BLaER1 (cell line): ENCODE measurements around the gene PGF.
A peak's percentile ranks its signal among the peaks of the same experiment; 100 is the strongest.
"Not testable (repeated sequence)": the region's sequence is repeated elsewhere in the genome, so short reads cannot be mapped to it uniquely, and the experiment has no call there.

ENCODE experiments used
- H3K27ac ChIP-seq: shearing (Covaris generic); formaldehyde crosslinking; 2 replicates; pipeline ENCODE4 v1.8.1; 2022
- H3K27me3 ChIP-seq: shearing (Covaris generic); formaldehyde crosslinking; 2 replicates; pipeline ENCODE4 v1.8.1; 2022
- H3K36me3 ChIP-seq: shearing (Covaris generic); formaldehyde crosslinking; 2 replicates; pipeline ENCODE4 v1.8.1; 2022
- H3K4me1 ChIP-seq: shearing (Covaris generic); formaldehyde crosslinking; 2 replicates; pipeline ENCODE4 v1.8.1; 2022
- H3K4me2 ChIP-seq: shearing (Covaris generic); formaldehyde crosslinking; 2 replicates; pipeline ENCODE4 v1.8.1; 2022
- H3K4me3 ChIP-seq: shearing (Covaris generic); formaldehyde crosslinking; 2 replicates; pipeline ENCODE4 v1.8.1; 2022
- H3K9ac ChIP-seq: shearing (Covaris generic); formaldehyde crosslinking; 2 replicates; pipeline ENCODE4 v1.8.1; 2022
- H3K9me3 ChIP-seq: shearing (Covaris generic); formaldehyde crosslinking; 2 replicates; pipeline ENCODE4 v1.8.1; 2022
- H4K20me1 ChIP-seq: shearing (Covaris generic); formaldehyde crosslinking; 2 replicates; pipeline ENCODE4 v1.8.1; 2022
- Cebpa-rat ChIP-seq: shearing (Covaris generic); IDR thresholded peaks from 2 replicates; pipeline ENCODE4 v1.8.1; 2022

The PGF gene

DNA sequence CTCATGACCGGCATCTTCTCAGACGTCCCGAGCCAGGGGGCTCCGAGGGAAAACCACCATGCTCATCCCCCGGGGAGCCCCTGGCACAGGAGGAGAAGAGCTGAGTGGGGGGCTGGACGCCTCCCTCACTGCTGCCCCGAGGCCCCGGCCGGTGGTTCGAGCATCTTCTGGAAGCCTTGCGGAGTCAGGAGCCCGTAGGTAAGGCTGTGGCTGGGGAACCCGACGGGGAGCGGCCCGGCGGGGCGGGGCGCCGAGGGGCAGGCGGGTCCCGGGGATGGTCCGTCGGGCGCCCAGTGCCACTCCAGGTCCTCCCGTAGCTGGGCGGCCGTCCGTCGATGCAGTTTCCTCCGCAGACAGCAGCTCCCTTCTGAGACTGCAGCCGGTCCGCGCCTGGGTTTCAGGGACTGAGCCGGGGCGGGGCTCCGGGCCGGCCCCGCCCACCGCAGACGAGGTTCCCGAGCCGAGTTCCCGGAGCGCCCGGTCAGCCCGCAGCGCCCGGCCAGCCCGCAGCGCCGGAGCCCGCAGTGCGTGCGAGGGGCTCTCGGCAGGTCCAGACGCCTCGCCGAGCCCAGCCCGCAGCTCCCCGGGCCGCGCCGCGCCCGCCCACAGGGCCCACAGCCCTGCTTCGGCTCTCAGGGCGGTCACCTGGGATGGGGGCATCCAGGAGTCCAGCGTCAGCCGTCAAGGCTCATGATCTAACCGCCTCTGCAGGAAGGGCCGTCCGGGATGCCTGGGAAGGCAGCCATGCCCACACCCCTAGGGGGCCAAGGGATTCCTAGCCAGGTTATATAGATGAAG is at the start of gene PGF:
Gene PGF, minus strand, starts transcription at position 369 of the 798 bp plus-strand sequence. Its CDS starts 355 bp downstream, at position 14.
- Histone ChIP-seq H3K4me3 (peak within 1 kb of the TSS; percentile 66), H3K27me3 (peaks cover 14% of the 10 kb centered on the region), H3K9me3 (no peaks in the 10 kb centered on the region), H4K20me1 (no peaks in the 10 kb centered on the region), H3K36me3 (no peaks in the 10 kb centered on the region), H3K27ac (0 out of 2 replicates have a peak within 1 kb of the TSS, but pooled peaks have one; percentile 22), H3K9ac (peak within 1 kb of the TSS; percentile 60), H3K4me1 (peaks cover 49% of the 10 kb centered on the region), H3K4me2 (peak within 1 kb of the TSS; percentile 96)
- TF ChIP-seq Cebpa-rat, result no peak

DNA sequence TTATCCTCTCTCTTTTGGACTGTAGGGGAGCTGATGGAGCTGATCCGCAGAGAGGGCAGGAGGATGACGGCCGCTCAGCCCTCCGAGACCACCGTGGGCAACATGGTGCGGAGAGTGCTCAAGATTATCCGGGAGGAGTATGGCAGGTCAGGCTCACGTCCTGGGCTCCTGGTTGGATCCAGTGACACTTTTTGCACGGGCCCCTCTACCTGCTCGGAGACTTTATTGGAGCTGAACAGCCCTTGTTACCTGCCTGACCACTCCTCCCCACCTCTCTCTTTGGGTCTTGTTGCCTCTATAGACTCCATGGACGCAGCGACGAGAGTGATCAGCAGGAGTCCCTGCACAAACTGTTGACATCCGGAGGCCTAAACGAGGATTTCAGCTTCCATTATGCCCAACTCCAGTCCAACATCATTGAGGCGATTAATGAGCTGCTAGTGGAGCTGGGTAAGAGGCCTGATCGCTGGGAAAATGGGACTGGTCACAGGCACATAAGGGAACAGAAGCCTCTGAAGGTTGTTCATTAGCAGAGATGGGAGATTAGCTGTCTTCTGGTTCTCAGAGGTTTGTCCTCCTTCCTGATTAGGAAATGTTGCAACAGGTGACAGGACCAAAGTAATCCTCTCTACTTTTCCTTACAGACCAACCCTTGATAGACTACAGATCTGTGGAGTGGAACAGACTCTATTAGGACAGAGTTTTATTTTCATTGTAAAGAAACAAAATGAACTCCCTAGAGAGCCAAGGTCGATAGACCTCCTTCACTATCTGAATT is 48.0 kb upstream of the PGF start:
- H3K4me2 ChIP-seq, result peak overlapping the region; percentile 96
- H3K4me1 ChIP-seq, result peaks cover 19% of the 10 kb centered on the region
- peak overlapping the region; percentile 82 for H3K4me3 ChIP-seq
- TF ChIP-seq Cebpa-rat, result no peak
- H3K36me3 ChIP-seq, result peaks cover 39% of the 10 kb centered on the region
- peaks cover 7% of the 10 kb centered on the region; the same call in 1 of the 2 replicates for H4K20me1 ChIP-seq
- no peaks in the 10 kb centered on the region for H3K27me3 ChIP-seq
- peaks cover 10% of the 10 kb centered on the region; the same call in 1 of the 2 replicates for H3K9me3 ChIP-seq
- peak overlapping the region; percentile 83 for H3K9ac ChIP-seq
- peak overlapping the region; percentile 83 for H3K27ac ChIP-seq

DNA sequence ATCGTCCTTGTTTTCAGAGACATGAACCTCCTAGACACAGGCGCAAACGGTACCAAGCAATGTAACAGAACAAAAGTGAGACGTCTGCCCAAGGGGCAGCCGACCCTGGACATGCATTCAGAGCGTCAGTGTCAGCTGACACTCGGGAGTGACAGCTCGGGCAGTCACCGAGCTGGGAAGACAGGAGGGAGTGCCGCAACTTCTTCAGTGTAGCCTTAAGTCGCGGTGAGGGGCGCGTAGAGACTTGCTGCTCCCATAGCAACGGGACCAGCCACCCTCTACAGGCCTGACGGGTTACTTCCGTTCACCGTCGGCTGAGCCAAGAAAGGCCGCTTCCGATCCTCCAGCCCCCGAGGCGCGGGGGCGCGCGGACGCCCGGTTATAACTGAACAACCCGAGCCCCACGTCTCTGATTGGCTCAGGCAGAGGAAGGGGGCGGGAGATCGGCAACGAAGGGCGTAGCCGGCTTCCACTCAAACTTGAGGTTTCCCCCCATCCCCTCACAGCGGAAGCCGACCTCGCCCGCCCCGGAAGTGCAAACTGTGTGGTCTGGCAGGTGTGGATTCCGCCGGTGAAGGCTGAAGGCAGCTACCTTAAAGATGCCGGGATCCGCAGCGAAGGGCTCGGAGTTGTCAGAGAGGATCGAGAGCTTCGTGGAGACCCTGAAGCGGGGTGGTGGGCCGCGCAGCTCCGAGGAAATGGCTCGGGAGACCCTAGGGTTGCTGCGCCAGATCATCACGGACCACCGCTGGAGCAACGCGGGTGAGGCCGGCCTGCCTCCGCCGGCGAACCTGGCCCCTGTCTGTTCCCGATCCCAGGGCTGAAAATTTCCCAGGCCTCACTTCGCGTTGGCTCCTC is 47.2 kb upstream of the PGF start, which contains the start of gene EIF2B2:
Gene EIF2B2, plus strand, starts transcription at position 530 of the 858 bp plus-strand sequence. Its CDS starts 70 bp downstream, at position 600.
- H3K4me3 ChIP-seq, result peak within 1 kb of the TSS; percentile 82
- peaks cover 10% of the 10 kb centered on the region; the same call in 1 of the 2 replicates for H3K9me3 ChIP-seq
- peaks cover 31% of the 10 kb centered on the region for H3K36me3 ChIP-seq
- peak within 1 kb of the TSS; percentile 83 for H3K9ac ChIP-seq
- peaks cover 5% of the 10 kb centered on the region; the same call in 1 of the 2 replicates for H4K20me1 ChIP-seq
- no peaks in the 10 kb centered on the region for H3K27me3 ChIP-seq
- no peak for TF ChIP-seq Cebpa-rat
- H3K27ac ChIP-seq, result peak within 1 kb of the TSS; percentile 83
- peaks cover 19% of the 10 kb centered on the region for H3K4me1 ChIP-seq
- H3K4me2 ChIP-seq, result peak within 1 kb of the TSS; percentile 96

- TF ChIP-seq Cebpa-rat, result no peak
- Histone ChIP-seq H3K4me2 (peak overlapping the region; percentile 96), H3K27me3 (no peaks in the 10 kb centered on the region), H3K27ac (peak overlapping the region; percentile 83), H3K4me1 (peaks cover 19% of the 10 kb centered on the region), H3K9me3 (peaks cover 10% of the 10 kb centered on the region; the same call in 1 of the 2 replicates), H3K4me3 (peak overlapping the region; percentile 82), H3K36me3 (peaks cover 24% of the 10 kb centered on the region), H4K20me1 (peaks cover 5% of the 10 kb centered on the region; the same call in 1 of the 2 replicates), H3K9ac (peak overlapping the region; percentile 68)
Observed at GRCh38 chr14:75001899-75002298, 46.5 kb upstream of the PGF start.

DNA sequence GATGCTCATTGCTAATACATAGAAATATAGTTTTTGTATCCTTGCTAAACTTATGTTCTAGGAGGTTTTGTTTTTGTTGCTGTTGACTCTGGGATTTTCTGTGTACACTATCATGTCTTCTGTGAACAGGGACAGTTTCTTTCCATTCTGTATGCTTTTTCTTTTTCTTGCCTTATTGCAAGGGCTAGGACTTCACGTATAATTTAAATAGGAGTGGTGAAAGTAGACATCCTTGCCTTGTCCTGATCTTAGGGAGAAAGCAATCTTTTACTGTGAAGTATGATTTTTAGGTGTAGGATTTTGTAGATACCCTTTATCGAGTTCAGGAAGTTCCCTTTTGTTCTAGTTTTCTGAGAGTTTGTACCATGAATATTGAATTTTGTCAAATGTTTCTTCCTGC is 45.9 kb upstream of the PGF start:
- no peak for TF ChIP-seq Cebpa-rat
- Histone ChIP-seq H3K9me3 (peaks cover 16% of the 10 kb centered on the region), H3K4me2 (no peak overlapping the region), H3K4me3 (no peak overlapping the region), H3K27ac (no peak overlapping the region), H3K36me3 (peaks cover 17% of the 10 kb centered on the region), H3K27me3 (no peaks in the 10 kb centered on the region), H4K20me1 (peaks cover under 1% of the 10 kb centered on the region; the same call in 1 of the 2 replicates), H3K9ac (no peak overlapping the region), H3K4me1 (peaks cover 19% of the 10 kb centered on the region)

GRCh38 chr14:74995781-74996180 is 40.4 kb upstream of the PGF start:
- not testable (repeated sequence) for H3K9ac ChIP-seq, H3K4me1 ChIP-seq, H3K4me2 ChIP-seq, H3K36me3 ChIP-seq, H4K20me1 ChIP-seq, H3K4me3 ChIP-seq, H3K27ac ChIP-seq, H3K27me3 ChIP-seq
- peaks cover 11% of the 10 kb centered on the region for H3K9me3 ChIP-seq

DNA sequence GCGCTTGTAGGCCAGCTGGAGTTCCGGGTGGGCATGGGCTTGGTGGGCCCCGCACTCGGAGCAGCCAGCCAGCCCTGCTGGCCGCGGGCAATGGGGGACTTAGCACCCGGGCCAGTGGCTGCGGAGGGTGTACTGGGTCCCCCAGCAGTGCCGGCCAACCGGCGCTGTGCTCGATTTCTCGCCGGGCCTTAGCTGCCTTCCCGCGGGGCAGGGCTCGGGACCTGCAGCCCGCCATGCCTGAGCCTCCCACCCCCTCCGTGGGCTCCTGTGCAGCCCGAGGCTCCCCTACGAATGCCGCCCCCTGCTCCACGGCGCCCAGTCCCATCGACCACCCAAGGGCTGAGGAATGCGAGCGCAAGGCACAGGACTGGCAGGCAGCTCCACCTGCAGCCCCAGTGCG is 38.8 kb upstream of the PGF start:
- H3K27ac ChIP-seq, H3K36me3 ChIP-seq, H3K9ac ChIP-seq, H3K9me3 ChIP-seq, H4K20me1 ChIP-seq, H3K4me1 ChIP-seq, H3K27me3 ChIP-seq, H3K4me3 ChIP-seq, H3K4me2 ChIP-seq: not testable (repeated sequence)

DNA sequence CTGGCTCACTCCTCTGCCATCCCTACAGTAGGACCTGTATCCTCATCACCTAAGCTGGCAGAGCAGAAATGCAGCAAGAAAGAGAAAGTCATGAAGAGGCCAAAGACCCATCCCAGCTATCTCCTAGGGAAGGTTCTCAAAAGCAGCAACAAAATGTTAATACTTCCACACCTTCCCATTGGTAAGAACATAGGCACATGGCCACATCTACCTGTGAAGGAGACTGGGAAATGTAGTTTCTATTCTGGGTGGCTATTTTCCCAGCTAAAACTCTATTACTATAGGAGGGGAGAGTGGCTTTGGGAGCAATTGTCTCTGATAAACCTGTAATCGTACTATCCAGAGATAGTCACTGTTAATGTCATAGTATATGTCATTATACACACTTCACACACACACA is 33.6 kb upstream of the PGF start:
- no peak overlapping the region for H3K27ac ChIP-seq
- H3K4me1 ChIP-seq, result peaks cover 16% of the 10 kb centered on the region
- no peak overlapping the region for H3K4me2 ChIP-seq
- H3K9ac ChIP-seq, result no peak overlapping the region
- TF ChIP-seq Cebpa-rat, result no peak
- H3K9me3 ChIP-seq, result no peaks in the 10 kb centered on the region
- H3K27me3 ChIP-seq, result no peaks in the 10 kb centered on the region
- no peak overlapping the region for H3K4me3 ChIP-seq
- H3K36me3 ChIP-seq, result no peaks in the 10 kb centered on the region
- no peaks in the 10 kb centered on the region for H4K20me1 ChIP-seq

GRCh38 chr14:74988131-74988530 is 32.7 kb upstream of the PGF start:
- Histone ChIP-seq H3K9me3 (no peaks in the 10 kb centered on the region), H3K4me3 (no peak overlapping the region), H3K9ac (no peak overlapping the region), H4K20me1 (no peaks in the 10 kb centered on the region), H3K4me1 (peaks cover 16% of the 10 kb centered on the region), H3K4me2 (no peak overlapping the region), H3K36me3 (no peaks in the 10 kb centered on the region), H3K27ac (no peak overlapping the region), H3K27me3 (no peaks in the 10 kb centered on the region)
- no peak for TF ChIP-seq Cebpa-rat
